Suppressor macrophage treated with lipopolysaccharide for 4 hours (primary cell): Measurements from ENCODE around the gene TPPP3.
"Not testable (repeated sequence)": the region's sequence is repeated elsewhere in the genome, so short reads cannot be mapped to it uniquely, and the experiment has no call there.

Source experiments
- DNase-seq: peaks from one replicate; pipeline ENCODE4 v3.0.0-alpha.2; 2020

The TPPP3 gene

GRCh38 chr16:67425580-67425979 is 32.3 kb upstream of the TPPP3 start:
- no peak for DNase-seq

GRCh38 chr16:67425061-67425460 is 31.8 kb upstream of the TPPP3 start:
- no peak for DNase-seq

GRCh38 chr16:67424261-67424615 is 30.9 kb upstream of the TPPP3 start:
- no peak for DNase-seq

GRCh38 chr16:67423611-67424260 is 30.4 kb upstream of the TPPP3 start:
- DNase-seq, result no peak

GRCh38 chr16:67423015-67423414 is 29.7 kb upstream of the TPPP3 start:
- DNase-seq, result no peak

GRCh38 chr16:67421030-67421429 is 27.7 kb upstream of the TPPP3 start:
- DNase-seq, result no peak

- no peak for DNase-seq
These were observed 26.6 kb upstream of the TPPP3 start for GRCh38 chr16:67419931-67420330.

GRCh38 chr16:67419502-67419901 is 26.2 kb upstream of the TPPP3 start:
- no peak for DNase-seq

GRCh38 chr16:67417333-67418061 is 24.2 kb upstream of the TPPP3 start:
- no peak for DNase-seq

GRCh38 chr16:67415872-67416793 is 22.8 kb upstream of the TPPP3 start, which contains the start of gene ZDHHC1:
TSS of gene ZDHHC1 (minus strand) at chr16:67416477. CDS start at chr16:67407775, 8,702 bp downstream.
- peak; percentile 70 for DNase-seq

- DNase-seq, result not testable (repeated sequence)
These were observed 22.1 kb upstream of the TPPP3 start for GRCh38 chr16:67415421-67415820.

GRCh38 chr16:67413978-67414911 is 20.9 kb upstream of the TPPP3 start:
- DNase-seq, result peak; percentile 64

GRCh38 chr16:67412294-67412693 is 19.0 kb upstream of the TPPP3 start:
- DNase-seq, result no peak

- DNase-seq, result no peak
These were observed 18.0 kb upstream of the TPPP3 start for GRCh38 chr16:67411339-67411738.

GRCh38 chr16:67409631-67410030 is 16.3 kb upstream of the TPPP3 start:
- DNase-seq, result no peak

- DNase-seq, result no peak
These were observed 14.6 kb upstream of the TPPP3 start for GRCh38 chr16:67407788-67408452.

GRCh38 chr16:67407176-67407787 is 14.0 kb upstream of the TPPP3 start:
- no peak for DNase-seq

- no peak for DNase-seq
These were observed 13.0 kb upstream of the TPPP3 start for GRCh38 chr16:67406111-67406971.

- no peak for DNase-seq
These were observed 12.0 kb upstream of the TPPP3 start for GRCh38 chr16:67405336-67405735.

- DNase-seq, result no peak
These were observed 11.5 kb upstream of the TPPP3 start for GRCh38 chr16:67404740-67405226.
